ENCODE measurements around the gene HMGB1. TPM values are rescaled to one million over a fixed set of nuclear protein-coding genes. Genes with fewer than 3 reads are reported as not detected.
A peak's percentile ranks its signal among the peaks of the same experiment; 100 is the strongest.

HMGB1 gene
- total and polyA plus RNA-seq, 2 of the 13 experiments (the other 11 are each of a cell fraction or from before 2014, with no cell fraction given), result 115 to 584 TPM

DNA sequence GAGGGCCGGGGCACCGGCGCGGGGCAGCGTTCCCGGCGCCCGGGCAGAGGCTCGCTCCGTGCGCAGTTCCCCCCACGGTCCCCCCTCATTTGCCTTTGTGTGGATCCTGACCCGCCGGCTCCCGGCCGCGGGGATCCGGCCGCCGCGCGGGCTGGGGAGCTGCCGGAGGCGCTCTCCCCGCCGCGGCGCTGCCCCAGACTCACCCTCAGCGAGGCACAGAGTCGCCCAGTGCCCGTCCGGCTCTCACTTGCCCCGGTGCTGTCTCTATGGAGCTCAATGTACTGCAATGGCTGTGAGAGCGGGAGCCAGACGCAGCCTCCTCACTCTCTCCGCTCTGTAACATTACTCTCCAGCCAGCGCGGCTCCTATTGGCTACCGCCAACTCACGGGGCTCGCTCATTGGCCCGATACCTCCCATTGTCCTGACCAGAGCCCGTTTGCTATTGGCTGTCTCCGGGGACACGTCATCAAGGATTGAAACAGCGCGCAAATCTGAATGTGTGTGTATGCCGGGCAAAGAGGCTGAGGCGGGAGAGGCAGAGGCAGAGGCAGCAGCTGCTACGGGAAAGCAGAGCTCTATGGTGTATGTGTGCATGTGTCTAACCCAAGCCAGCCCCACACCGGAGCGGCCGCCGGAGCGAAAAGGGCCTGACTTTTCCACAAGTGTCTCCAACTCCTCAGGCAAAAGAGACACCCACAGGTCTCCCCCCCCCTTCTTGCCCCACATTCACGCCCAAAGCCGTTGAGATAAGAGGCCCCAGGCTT lies at the start of gene HMGB1 (continued):
- TF ChIP-seq, protein P1, sequence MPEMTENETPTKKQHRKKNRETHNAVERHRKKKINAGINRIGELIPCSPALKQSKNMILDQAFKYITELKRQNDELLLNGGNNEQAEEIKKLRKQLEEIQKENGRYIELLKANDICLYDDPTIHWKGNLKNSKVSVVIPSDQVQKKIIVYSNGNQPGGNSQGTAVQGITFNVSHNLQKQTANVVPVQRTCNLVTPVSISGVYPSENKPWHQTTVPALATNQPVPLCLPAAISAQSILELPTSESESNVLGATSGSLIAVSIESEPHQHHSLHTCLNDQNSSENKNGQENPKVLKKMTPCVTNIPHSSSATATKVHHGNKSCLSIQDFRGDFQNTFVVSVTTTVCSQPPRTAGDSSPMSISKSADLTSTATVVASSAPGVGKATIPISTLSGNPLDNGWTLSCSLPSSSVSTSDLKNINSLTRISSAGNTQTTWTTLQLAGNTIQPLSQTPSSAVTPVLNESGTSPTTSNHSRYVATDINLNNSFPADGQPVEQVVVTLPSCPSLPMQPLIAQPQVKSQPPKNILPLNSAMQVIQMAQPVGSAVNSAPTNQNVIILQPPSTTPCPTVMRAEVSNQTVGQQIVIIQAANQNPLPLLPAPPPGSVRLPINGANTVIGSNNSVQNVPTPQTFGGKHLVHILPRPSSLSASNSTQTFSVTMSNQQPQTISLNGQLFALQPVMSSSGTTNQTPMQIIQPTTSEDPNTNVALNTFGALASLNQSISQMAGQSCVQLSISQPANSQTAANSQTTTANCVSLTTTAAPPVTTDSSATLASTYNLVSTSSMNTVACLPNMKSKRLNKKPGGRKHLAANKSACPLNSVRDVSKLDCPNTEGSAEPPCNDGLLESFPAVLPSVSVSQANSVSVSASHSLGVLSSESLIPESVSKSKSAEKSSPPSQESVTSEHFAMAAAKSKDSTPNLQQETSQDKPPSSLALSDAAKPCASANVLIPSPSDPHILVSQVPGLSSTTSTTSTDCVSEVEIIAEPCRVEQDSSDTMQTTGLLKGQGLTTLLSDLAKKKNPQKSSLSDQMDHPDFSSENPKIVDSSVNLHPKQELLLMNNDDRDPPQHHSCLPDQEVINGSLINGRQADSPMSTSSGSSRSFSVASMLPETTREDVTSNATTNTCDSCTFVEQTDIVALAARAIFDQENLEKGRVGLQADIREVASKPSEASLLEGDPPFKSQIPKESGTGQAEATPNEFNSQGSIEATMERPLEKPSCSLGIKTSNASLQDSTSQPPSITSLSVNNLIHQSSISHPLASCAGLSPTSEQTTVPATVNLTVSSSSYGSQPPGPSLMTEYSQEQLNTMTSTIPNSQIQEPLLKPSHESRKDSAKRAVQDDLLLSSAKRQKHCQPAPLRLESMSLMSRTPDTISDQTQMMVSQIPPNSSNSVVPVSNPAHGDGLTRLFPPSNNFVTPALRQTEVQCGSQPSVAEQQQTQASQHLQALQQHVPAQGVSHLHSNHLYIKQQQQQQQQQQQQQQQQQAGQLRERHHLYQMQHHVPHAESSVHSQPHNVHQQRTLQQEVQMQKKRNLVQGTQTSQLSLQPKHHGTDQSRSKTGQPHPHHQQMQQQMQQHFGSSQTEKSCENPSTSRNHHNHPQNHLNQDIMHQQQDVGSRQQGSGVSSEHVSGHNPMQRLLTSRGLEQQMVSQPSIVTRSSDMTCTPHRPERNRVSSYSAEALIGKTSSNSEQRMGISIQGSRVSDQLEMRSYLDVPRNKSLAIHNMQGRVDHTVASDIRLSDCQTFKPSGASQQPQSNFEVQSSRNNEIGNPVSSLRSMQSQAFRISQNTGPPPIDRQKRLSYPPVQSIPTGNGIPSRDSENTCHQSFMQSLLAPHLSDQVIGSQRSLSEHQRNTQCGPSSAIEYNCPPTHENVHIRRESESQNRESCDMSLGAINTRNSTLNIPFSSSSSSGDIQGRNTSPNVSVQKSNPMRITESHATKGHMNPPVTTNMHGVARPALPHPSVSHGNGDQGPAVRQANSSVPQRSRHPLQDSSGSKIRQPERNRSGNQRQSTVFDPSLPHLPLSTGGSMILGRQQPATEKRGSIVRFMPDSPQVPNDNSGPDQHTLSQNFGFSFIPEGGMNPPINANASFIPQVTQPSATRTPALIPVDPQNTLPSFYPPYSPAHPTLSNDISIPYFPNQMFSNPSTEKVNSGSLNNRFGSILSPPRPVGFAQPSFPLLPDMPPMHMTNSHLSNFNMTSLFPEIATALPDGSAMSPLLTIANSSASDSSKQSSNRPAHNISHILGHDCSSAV (CRISPR knock-in tag; IDR thresholded peaks at IDR 0.05; ENCODE audit: borderline replicate concordance), result no peak
- TF ChIP-seq, protein P2, sequence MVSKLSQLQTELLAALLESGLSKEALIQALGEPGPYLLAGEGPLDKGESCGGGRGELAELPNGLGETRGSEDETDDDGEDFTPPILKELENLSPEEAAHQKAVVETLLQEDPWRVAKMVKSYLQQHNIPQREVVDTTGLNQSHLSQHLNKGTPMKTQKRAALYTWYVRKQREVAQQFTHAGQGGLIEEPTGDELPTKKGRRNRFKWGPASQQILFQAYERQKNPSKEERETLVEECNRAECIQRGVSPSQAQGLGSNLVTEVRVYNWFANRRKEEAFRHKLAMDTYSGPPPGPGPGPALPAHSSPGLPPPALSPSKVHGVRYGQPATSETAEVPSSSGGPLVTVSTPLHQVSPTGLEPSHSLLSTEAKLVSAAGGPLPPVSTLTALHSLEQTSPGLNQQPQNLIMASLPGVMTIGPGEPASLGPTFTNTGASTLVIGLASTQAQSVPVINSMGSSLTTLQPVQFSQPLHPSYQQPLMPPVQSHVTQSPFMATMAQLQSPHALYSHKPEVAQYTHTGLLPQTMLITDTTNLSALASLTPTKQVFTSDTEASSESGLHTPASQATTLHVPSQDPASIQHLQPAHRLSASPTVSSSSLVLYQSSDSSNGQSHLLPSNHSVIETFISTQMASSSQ (IDR thresholded peaks at IDR 0.05; ENCODE audit: low read depth), result no peak
- TF ChIP-seq, protein P2 (CRISPR knock-in tag; IDR thresholded peaks at IDR 0.05; ENCODE audit: borderline replicate concordance), result no peak
- TF ChIP-seq ZNF20 (CRISPR knock-in tag; IDR thresholded peaks at IDR 0.05) (no peak), ZNF788 (CRISPR knock-in tag; IDR thresholded peaks at IDR 0.05; ENCODE audit: borderline replicate concordance) (no peak), ZNF678 (CRISPR knock-in tag; IDR thresholded peaks at IDR 0.05) (no peak), ONECUT2 (CRISPR knock-in tag; IDR thresholded peaks at IDR 0.05) (no peak), ZNF441 (CRISPR knock-in tag; IDR thresholded peaks at IDR 0.05; ENCODE audit: borderline replicate concordance) (no peak), CREB3 (CRISPR knock-in tag; IDR thresholded peaks at IDR 0.05) (0 out of 2 replicates have a peak, but pooled peaks have one; percentile 46), ATF3 (CRISPR knock-in tag; IDR thresholded peaks at IDR 0.05) (no peak), SIN3A (IDR thresholded peaks at IDR 0.05; ENCODE audit: borderline replicate concordance, low read depth, low read length) (peak; percentile 100), ZSCAN22 (CRISPR knock-in tag; IDR thresholded peaks at IDR 0.05) (no peak), ZNF30 (CRISPR knock-in tag; IDR thresholded peaks at IDR 0.05) (no peak), CREB1 (IDR thresholded peaks at IDR 0.05) (peak; percentile 95), CREB1 (CRISPR knock-in tag; IDR thresholded peaks at IDR 0.05) (peak; percentile 97), ZBTB21 (CRISPR knock-in tag; IDR thresholded peaks at IDR 0.05) (no peak), THAP11 (CRISPR knock-in tag; IDR thresholded peaks at IDR 0.05) (no peak; the same call in 1 of the 2 replicates)

Measured in HepG2 (cell line).